Measurements from ENCODE around the gene METRNL.

- TF ChIP-seq HNF4A (conservative IDR thresholded peaks at IDR 0.05) (no peak), GABPA (IDR thresholded peaks at IDR 0.05 in 1 of 2, conservative IDR thresholded peaks at IDR 0.05 in 1 of 2) (no peak), CTCF (IDR thresholded peaks at IDR 0.05; ENCODE audit: low read depth, low read length, missing input control) (no peak), SP1 (IDR thresholded peaks at IDR 0.05) (no peak), JUND (IDR thresholded peaks at IDR 0.05) (no peak), EGR1 (IDR thresholded peaks at IDR 0.05; ENCODE audit: low read depth in 2 of 2) (no peak), TAF1 (conservative IDR thresholded peaks at IDR 0.05) (no peak), REST (IDR thresholded peaks at IDR 0.05) (no peak), MAX (IDR thresholded peaks at IDR 0.05) (no peak), YY1 (IDR thresholded peaks at IDR 0.05) (no peak), RXRA (IDR thresholded peaks at IDR 0.05) (no peak), ZBTB33 (IDR thresholded peaks at IDR 0.05) (no peak), RAD21 (IDR thresholded peaks at IDR 0.05) (no peak)
Measured at GRCh38 chr17:83071365-83071764, 8.0 kb upstream of the METRNL start.
